CD4-positive, CD25-positive, alpha-beta regulatory T cell (primary cell): Measurements from ENCODE around the gene CLTCL1. TPM values are rescaled to one million over a fixed set of nuclear protein-coding genes. Genes with fewer than 3 reads are reported as not detected.

Experiments used
- ATAC-seq, 2 donors: fragments of 150-1000 bp; cut with Tn5 transposase; one replicate each; pipeline ENCODE4 v1.10.0; 2021; ENCODE audit warnings: low read depth in 2 of 2, moderate number of reproducible peaks in 2 of 2, moderate library complexity in 1 of 2
- DNase-seq, 3 donors: peaks; one replicate each; pipeline versions ENCODE4 v3.0.0 to v3.0.0-alpha.2; 2012 to 2022; ENCODE audit warnings: mixed read lengths in 1 of 3
- H3K27ac ChIP-seq: one replicate; pipeline ENCODE4 v1.7.0; 2013; ENCODE audit warnings: mild to moderate bottlenecking, low read length; ENCODE audit not compliant: insufficient read depth, poor library complexity, severe bottlenecking
- H3K27me3 ChIP-seq: one replicate; pipeline ENCODE4 v1.7.0; 2013; ENCODE audit warnings: low read length; ENCODE audit not compliant: control insufficient read depth, insufficient read depth
- H3K36me3 ChIP-seq: one replicate; pipeline ENCODE4 v1.7.0; 2013; ENCODE audit warnings: mild to moderate bottlenecking, low read length, moderate library complexity; ENCODE audit not compliant: control insufficient read depth, insufficient read depth
- H3K4me1 ChIP-seq: 2 replicates; pipeline ENCODE4 v1.7.0; 2013; ENCODE audit warnings: mild to moderate bottlenecking, low read length; ENCODE audit not compliant: insufficient read depth, control insufficient read depth, poor library complexity, severe bottlenecking
- H3K4me3 ChIP-seq: one replicate; pipeline ENCODE4 v1.7.0; 2013; ENCODE audit warnings: low read depth, mild to moderate bottlenecking, low read length, moderate library complexity
- H3K9me3 ChIP-seq, 2 experiments: 1 replicate in 1 of 2; 2 replicates in 1 of 2; pipeline ENCODE4 v1.7.0; 2013; ENCODE audit warnings: low read length in 2 of 2, mild to moderate bottlenecking in 1 of 2, moderate library complexity in 1 of 2; ENCODE audit not compliant: control insufficient read depth in 2 of 2
- H3K27ac Mint-ChIP-seq, 3 donors: one replicate each; pipeline ENCODE4 v1.8.0; 2020 to 2022; ENCODE audit warnings: mild to moderate bottlenecking in 3 of 3, mixed read lengths in 3 of 3, moderate library complexity in 2 of 3
- H3K27me3 Mint-ChIP-seq: one replicate; pipeline ENCODE4 v1.8.0; 2022; ENCODE audit warnings: mild to moderate bottlenecking, mixed read lengths
- H3K36me3 Mint-ChIP-seq: one replicate; pipeline ENCODE4 v1.8.0; 2020; ENCODE audit warnings: mixed read lengths
- H3K4me1 Mint-ChIP-seq, 4 donors: one replicate each; pipeline ENCODE4 v1.8.0; 2020 to 2022; ENCODE audit warnings: mixed read lengths in 4 of 4, mild to moderate bottlenecking in 1 of 4
- H3K4me3 Mint-ChIP-seq, 4 donors: one replicate each; pipeline ENCODE4 v1.8.0; 2020 to 2022; ENCODE audit warnings: mild to moderate bottlenecking in 4 of 4, mixed read lengths in 4 of 4, moderate library complexity in 3 of 4
- H3K9me3 Mint-ChIP-seq, 7 donors: one replicate each; pipeline ENCODE4 v1.8.0; 2020 to 2022; ENCODE audit warnings: mixed read lengths in 7 of 7, mild to moderate bottlenecking in 3 of 7, moderate library complexity in 2 of 7
- polyA plus RNA-seq, 4 donors: library from polyadenylated mRNA; unstranded; fragments of 300-500 nt; fragmentation: Illumina TruSeq; gene quantifications; one replicate each; pipeline ENCODE4 v1.2.3, GENCODE V29; 2021
- total RNA-seq: library from RNA; stranded (reverse); gene quantifications from one replicate; pipeline ENCODE4 v1.2.3, GENCODE V29; 2022

CLTCL1 gene
- total and polyA plus RNA-seq, 5 donors from 2014 or later = 0.20 to 0.55 (median 0.34) TPM

DNA sequence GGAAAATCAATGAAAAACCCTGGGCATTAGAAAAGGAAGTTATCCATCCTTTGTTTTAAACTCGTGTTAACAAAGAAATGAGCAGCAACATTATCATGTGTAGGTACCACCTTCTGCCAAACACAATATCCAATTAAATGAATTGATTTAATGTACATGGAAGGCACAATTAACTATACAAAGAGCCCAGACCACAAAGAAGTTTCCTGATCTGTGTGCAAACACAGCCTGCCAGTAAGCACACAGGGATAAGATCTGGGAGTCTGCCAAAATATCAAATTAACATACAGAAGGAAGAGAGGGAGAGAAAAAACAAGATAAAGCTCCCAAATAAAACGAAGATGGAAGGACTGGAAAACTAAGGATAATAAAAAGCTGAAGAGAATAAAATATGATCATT is 58.9 kb downstream of the CLTCL1 start:
- Histone ChIP-seq H3K9me3 (no peaks in the 10 kb centered on the region), H3K4me3 (no peak overlapping the region), H3K36me3 (no peaks in the 10 kb centered on the region), H3K4me1 (no peaks in the 10 kb centered on the region), H3K27me3 (peaks cover 13% of the 10 kb centered on the region), H3K27ac (no peak overlapping the region)
- peaks cover 3% of the 10 kb centered on the region for H3K36me3 Mint-ChIP-seq
- H3K27me3 Mint-ChIP-seq = peaks cover 35% of the 10 kb centered on the region
- no peaks in the 10 kb centered on the region for H3K4me1 Mint-ChIP-seq
- H3K27ac Mint-ChIP-seq = no peak overlapping the region
- no peak overlapping the region for H3K4me3 Mint-ChIP-seq
- no peak for ATAC-seq
- DNase-seq = no peak
- H3K9me3 Mint-ChIP-seq = no peaks in the 10 kb centered on the region

DNA sequence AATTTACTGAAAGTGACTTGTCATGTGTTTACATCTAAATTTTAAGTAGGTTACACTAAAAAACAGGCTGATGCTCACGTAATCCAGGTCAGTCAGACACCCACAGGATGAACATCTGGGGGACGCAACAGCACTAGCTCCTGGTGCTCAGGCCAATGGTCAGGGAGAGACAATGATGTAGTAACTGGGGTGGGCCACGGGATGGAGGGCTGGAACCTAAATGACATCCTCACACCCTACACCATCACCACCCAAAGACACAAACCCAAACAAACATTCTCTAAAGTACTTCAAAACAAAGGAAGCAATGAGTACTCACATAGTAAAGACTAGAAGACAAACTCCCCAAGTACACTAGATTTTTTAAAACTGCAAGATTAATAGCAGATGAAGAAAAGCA is 59.5 kb downstream of the CLTCL1 start:
- H3K27ac ChIP-seq = no peak overlapping the region
- H3K36me3 ChIP-seq = no peaks in the 10 kb centered on the region
- H3K4me3 Mint-ChIP-seq = no peak overlapping the region
- no peaks in the 10 kb centered on the region for H3K4me1 ChIP-seq
- peaks cover 12% of the 10 kb centered on the region for H3K27me3 ChIP-seq
- no peak overlapping the region for H3K4me3 ChIP-seq
- no peak for ATAC-seq
- no peaks in the 10 kb centered on the region for H3K9me3 Mint-ChIP-seq
- no peaks in the 10 kb centered on the region for H3K9me3 ChIP-seq
- H3K36me3 Mint-ChIP-seq = peaks cover 3% of the 10 kb centered on the region
- peaks cover 35% of the 10 kb centered on the region for H3K27me3 Mint-ChIP-seq
- DNase-seq = no peak
- no peaks in the 10 kb centered on the region for H3K4me1 Mint-ChIP-seq
- H3K27ac Mint-ChIP-seq = no peak overlapping the region

DNA sequence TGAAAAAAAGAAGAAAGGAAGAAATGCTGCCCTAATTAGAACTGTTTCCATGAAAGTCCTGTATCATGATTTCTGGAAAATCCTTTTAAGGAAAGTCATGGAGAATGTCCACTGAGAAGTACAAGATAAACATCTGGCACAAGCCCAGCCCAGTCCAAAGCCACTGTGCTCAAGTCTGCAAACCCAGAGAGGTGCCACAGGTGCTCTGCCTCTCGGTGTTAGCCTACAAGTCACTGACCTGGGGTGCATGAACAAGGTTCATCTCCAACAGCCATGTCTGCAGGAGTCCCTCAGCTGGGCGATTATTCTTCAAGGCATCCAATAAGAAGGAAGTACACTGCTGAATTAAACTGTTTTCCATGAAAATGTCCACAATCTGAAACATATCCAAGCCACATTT is 61.9 kb downstream of the CLTCL1 start:
- H3K36me3 Mint-ChIP-seq = peaks cover 3% of the 10 kb centered on the region

DNA sequence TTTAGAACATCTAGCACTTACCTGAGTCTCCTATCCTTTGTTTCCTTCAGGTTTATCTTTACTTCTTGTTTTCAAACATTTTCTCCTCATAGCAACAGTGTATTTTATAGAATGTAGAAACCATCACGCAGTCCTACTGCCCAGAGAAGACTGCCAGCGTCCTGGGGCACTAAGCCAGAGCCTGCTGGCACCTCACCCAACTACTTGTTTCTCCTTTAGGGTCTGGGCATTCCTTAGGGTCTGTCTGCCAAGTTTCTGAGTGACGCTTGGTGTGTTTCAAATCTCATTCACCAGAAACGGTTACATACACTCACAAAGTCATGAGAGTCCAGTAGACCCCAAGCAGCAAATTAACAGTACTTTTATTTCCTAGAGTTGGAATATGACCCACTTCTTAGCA is 63.3 kb downstream of the CLTCL1 start:
- Histone ChIP-seq H3K9me3 (no peaks in the 10 kb centered on the region), H3K27me3 (peaks cover 3% of the 10 kb centered on the region), H3K36me3 (no peaks in the 10 kb centered on the region), H3K27ac (no peak overlapping the region), H3K4me3 (no peak overlapping the region), H3K4me1 (no peaks in the 10 kb centered on the region)
- H3K4me1 Mint-ChIP-seq = no peaks in the 10 kb centered on the region
- no peak overlapping the region for H3K27ac Mint-ChIP-seq
- ATAC-seq (no peak), DNase-seq (no peak)
- H3K36me3 Mint-ChIP-seq = peaks cover 3% of the 10 kb centered on the region
- H3K27me3 Mint-ChIP-seq = peaks cover 18% of the 10 kb centered on the region
- no peak overlapping the region for H3K4me3 Mint-ChIP-seq
- H3K9me3 Mint-ChIP-seq = no peaks in the 10 kb centered on the region

More for the DNA sequence above, 61.9 kb downstream of the CLTCL1 start:
- no peak overlapping the region for H3K4me3 ChIP-seq
- Mint-ChIP-seq H3K4me3 (no peak overlapping the region), H3K9me3 (no peaks in the 10 kb centered on the region), H3K4me1 (no peaks in the 10 kb centered on the region), H3K27me3 (peaks cover 25% of the 10 kb centered on the region), H3K27ac (no peak overlapping the region)
- no peak for ATAC-seq
- H3K27ac ChIP-seq = no peak overlapping the region
- H3K4me1 ChIP-seq = no peaks in the 10 kb centered on the region
- no peak for DNase-seq
- no peaks in the 10 kb centered on the region for H3K36me3 ChIP-seq
- H3K9me3 ChIP-seq = no peaks in the 10 kb centered on the region
- peaks cover 3% of the 10 kb centered on the region for H3K27me3 ChIP-seq

DNA sequence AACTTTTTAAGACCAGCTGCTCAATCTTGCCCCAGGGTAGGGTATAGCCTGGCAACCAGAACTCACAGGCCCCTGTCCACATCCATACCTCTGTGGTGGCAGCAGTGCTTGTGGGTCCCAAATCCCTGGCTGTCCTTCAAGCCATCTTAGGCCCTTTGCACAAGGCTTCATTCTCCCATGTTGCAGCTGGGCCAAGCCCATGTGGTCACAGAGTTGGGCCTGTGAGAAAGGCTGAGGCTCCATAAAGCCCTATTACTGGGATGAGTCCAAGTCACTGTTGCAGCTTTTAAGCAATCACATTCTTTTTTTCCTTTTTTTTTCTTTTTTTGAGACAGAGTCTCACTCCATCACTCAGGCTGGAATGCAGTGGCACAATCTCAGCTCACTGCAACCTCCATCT is 65.1 kb downstream of the CLTCL1 start:
- no peak overlapping the region for H3K4me3 ChIP-seq
- Mint-ChIP-seq H3K27me3 (peaks cover 12% of the 10 kb centered on the region), H3K9me3 (no peaks in the 10 kb centered on the region), H3K4me3 (no peak overlapping the region), H3K4me1 (no peaks in the 10 kb centered on the region), H3K27ac (no peak overlapping the region), H3K36me3 (peaks cover 3% of the 10 kb centered on the region)
- H3K9me3 ChIP-seq = no peaks in the 10 kb centered on the region
- peaks cover 3% of the 10 kb centered on the region for H3K27me3 ChIP-seq
- no peak overlapping the region for H3K27ac ChIP-seq
- no peak for DNase-seq
- H3K36me3 ChIP-seq = no peaks in the 10 kb centered on the region
- no peaks in the 10 kb centered on the region for H3K4me1 ChIP-seq
- no peak for ATAC-seq

DNA sequence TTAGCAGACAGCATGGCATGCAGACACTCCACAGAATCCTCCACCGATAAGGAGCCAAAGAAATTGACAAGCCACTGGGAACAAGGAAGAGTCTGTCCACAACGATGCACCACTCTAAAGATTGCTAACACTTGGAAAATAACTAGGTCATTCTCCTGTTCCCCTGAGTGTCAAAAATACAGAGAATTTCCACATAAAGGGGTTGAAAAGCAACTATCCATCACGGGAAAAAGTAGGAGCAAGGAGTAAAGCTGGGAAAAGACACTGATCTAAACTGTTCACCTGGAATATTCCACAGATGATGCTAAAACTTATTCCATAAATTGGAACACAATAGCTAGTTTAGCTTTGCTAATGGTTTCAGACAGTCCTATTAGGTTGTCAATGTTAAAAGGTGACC is 66.0 kb downstream of the CLTCL1 start:
- H3K36me3 Mint-ChIP-seq = peaks cover 3% of the 10 kb centered on the region

DNA sequence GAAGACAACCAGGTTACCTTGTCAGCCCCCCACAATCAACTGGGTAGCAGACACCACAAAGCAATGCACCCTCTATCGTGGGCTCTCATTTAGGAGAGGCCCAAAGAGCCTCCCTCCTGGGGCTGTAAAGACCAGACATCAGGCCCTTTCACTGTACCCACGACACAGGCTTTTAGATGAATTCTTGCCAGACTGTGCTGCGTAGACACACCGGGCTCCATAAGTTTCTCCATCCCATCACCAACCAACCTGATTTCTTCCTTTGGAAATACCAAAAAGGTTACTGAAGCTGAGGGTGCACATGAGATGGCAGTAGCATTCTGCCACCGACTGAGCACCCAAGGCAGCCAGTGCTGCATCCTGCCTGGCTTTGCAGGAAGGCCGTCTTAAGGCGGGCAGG is 66.5 kb downstream of the CLTCL1 start:
- Mint-ChIP-seq H3K27ac (no peak overlapping the region), H3K9me3 (no peaks in the 10 kb centered on the region), H3K36me3 (peaks cover 3% of the 10 kb centered on the region), H3K4me1 (no peaks in the 10 kb centered on the region), H3K4me3 (no peak overlapping the region), H3K27me3 (peaks cover 1% of the 10 kb centered on the region)
- H3K9me3 ChIP-seq = no peaks in the 10 kb centered on the region
- ATAC-seq = no peak
- no peak overlapping the region for H3K27ac ChIP-seq
- no peak for DNase-seq
- H3K36me3 ChIP-seq = no peaks in the 10 kb centered on the region
- no peaks in the 10 kb centered on the region for H3K4me1 ChIP-seq
- no peaks in the 10 kb centered on the region for H3K27me3 ChIP-seq
- no peak overlapping the region for H3K4me3 ChIP-seq

More for the DNA sequence above, 66.0 kb downstream of the CLTCL1 start:
- H3K27me3 ChIP-seq = no peaks in the 10 kb centered on the region
- no peak overlapping the region for H3K4me3 ChIP-seq
- H3K27me3 Mint-ChIP-seq = peaks cover 7% of the 10 kb centered on the region
- H3K9me3 ChIP-seq = no peaks in the 10 kb centered on the region
- no peak for ATAC-seq
- no peak overlapping the region for H3K27ac Mint-ChIP-seq
- no peak overlapping the region for H3K27ac ChIP-seq
- no peaks in the 10 kb centered on the region for H3K36me3 ChIP-seq
- H3K4me1 ChIP-seq = no peaks in the 10 kb centered on the region
- no peaks in the 10 kb centered on the region for H3K4me1 Mint-ChIP-seq
- H3K4me3 Mint-ChIP-seq = no peak overlapping the region
- H3K9me3 Mint-ChIP-seq = no peaks in the 10 kb centered on the region
- no peak for DNase-seq

DNA sequence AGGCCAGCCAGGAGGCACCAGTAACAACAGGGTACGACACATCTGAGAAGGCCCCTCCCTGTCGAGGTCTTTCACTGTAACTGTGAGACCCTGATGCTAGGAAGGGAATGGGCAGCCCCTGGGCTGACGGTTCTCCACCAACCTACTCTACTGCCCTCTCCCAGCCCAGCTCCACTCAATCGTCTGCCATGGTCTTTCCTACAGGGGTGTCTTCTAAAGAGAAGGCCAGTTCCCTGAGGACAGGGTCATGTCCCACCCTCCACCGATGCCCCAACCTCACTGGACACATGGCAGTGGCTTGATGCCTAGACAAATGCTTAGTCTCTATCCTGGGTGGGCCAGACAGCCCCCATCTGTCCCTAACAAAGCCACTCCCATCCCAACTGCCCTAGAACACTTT is 67.0 kb downstream of the CLTCL1 start:
- peaks cover 3% of the 10 kb centered on the region for H3K36me3 Mint-ChIP-seq
- Histone ChIP-seq H3K27ac (no peak overlapping the region), H3K4me1 (no peaks in the 10 kb centered on the region), H3K27me3 (no peaks in the 10 kb centered on the region), H3K36me3 (no peaks in the 10 kb centered on the region), H3K9me3 (no peaks in the 10 kb centered on the region), H3K4me3 (no peak overlapping the region)
- H3K4me3 Mint-ChIP-seq = no peak overlapping the region
- H3K9me3 Mint-ChIP-seq = no peaks in the 10 kb centered on the region
- DNase-seq (no peak), ATAC-seq (no peak)
- no peaks in the 10 kb centered on the region for H3K4me1 Mint-ChIP-seq
- H3K27ac Mint-ChIP-seq = no peak overlapping the region
- H3K27me3 Mint-ChIP-seq = no peaks in the 10 kb centered on the region
